Renal cortical epithelial cell (primary cell): ENCODE measurements around the gene MRGPRX4. TPM values are rescaled to one million over a fixed set of nuclear protein-coding genes. Genes with fewer than 3 reads are reported as not detected.

Experiments
- DNase-seq: peaks from one replicate; pipeline ENCODE4 v3.0.0-alpha.2; 2011; ENCODE audit warnings: low read depth
- total RNA-seq: library from RNA; depleted of rRNA; stranded (reverse); fragments of >200 nt; gene quantifications from 2 replicates; pipeline ENCODE4 v1.2.3, GENCODE V29; 2014

Gene MRGPRX4
- total RNA-seq, 1 donor from 2014 or later = not detected

- DNase-seq = no peak
Measured at GRCh38 chr11:18209058-18209457, 36.4 kb downstream of the MRGPRX4 start.

- no peak for DNase-seq
Measured at GRCh38 chr11:18221274-18221876, 48.7 kb downstream of the MRGPRX4 start.

GRCh38 chr11:18222814-18223421 is 50.3 kb downstream of the MRGPRX4 start:
- no peak for DNase-seq

Other genes starting within 250 kb of the MRGPRX4 start
- gene SERGEF, start 159.8 kb upstream of the MRGPRX4 start, total RNA-seq = 29.5 and 31.3 TPM in 2 replicates
- 0.15 TPM in 1 of 2 replicates, not detected in the other for gene TPH1, start 126.6 kb upstream of the MRGPRX4 start, total RNA-seq
- gene SAAL1, start 66.8 kb upstream of the MRGPRX4 start, total RNA-seq = 15.2 and 22.7 TPM in 2 replicates
- not detected in 2 replicates for gene MRGPRX3, start 40.3 kb upstream of the MRGPRX4 start, total RNA-seq
- 2.4 and 7.5 TPM in 2 replicates for gene SAA4, start 64.0 kb downstream of the MRGPRX4 start, total RNA-seq
- 225 and 425 TPM in 2 replicates for gene SAA2, start 75.8 kb downstream of the MRGPRX4 start, total RNA-seq
- 137 and 322 TPM in 2 replicates for gene SAA1, start 93.4 kb downstream of the MRGPRX4 start, total RNA-seq
- gene HPS5, start 149.3 kb downstream of the MRGPRX4 start, total RNA-seq = 54.1 and 59.2 TPM in 2 replicates
- gene GTF2H1, start 149.7 kb downstream of the MRGPRX4 start, total RNA-seq = 67.6 and 72.2 TPM in 2 replicates
- 1,349 and 2,674 TPM in 2 replicates for gene LDHA, start 221.7 kb downstream of the MRGPRX4 start, total RNA-seq
- 0.20 TPM in 1 of 2 replicates, not detected in the other for gene LDHC, start 239.5 kb downstream of the MRGPRX4 start, total RNA-seq